Spinal cord (tissue), 10 donors: ENCODE data around the gene OR2W3. TPM values are rescaled to one million over a fixed set of nuclear protein-coding genes. Genes with fewer than 3 reads are reported as not detected.

ENCODE experiments used
- DNase-seq, 6 donors: peaks; one replicate each; pipeline versions ENCODE4 v3.0.0 to v3.0.0-alpha.2; 2013 to 2015; ENCODE audit warnings: low spot score in 6 of 6, low read depth in 4 of 6
- H3K27ac ChIP-seq: one replicate; pipeline ENCODE4 v1.5.1; 2013; ENCODE audit warnings: low read depth, low read length, control low read depth
- H3K27me3 ChIP-seq: one replicate; pipeline ENCODE4 v1.6.1; 2013; ENCODE audit warnings: low read length; ENCODE audit not compliant: control insufficient read depth, insufficient read depth
- H3K36me3 ChIP-seq: one replicate; pipeline ENCODE4 v1.6.1; 2013; ENCODE audit warnings: low read length; ENCODE audit not compliant: control insufficient read depth, insufficient read depth
- H3K4me1 ChIP-seq: one replicate; pipeline ENCODE4 v1.6.1; 2013; ENCODE audit warnings: low read length; ENCODE audit not compliant: control insufficient read depth, insufficient read depth
- H3K4me3 ChIP-seq: one replicate; pipeline ENCODE4 v1.5.1; 2013; ENCODE audit warnings: low read depth, low read length, control low read depth
- H3K9me3 ChIP-seq: one replicate; pipeline ENCODE4 v1.6.1; 2013; ENCODE audit warnings: low read length; ENCODE audit not compliant: control insufficient read depth, insufficient read depth
- WGBS: methylation state at CpG from one replicate; pipeline ENCODE4 v1.1.5; 2013; ENCODE audit warnings: missing lambda C conversion rate; ENCODE audit not compliant: insufficient coverage; 5-methylcytosine and 5-hydroxymethylcytosine counted together
- polyA plus RNA-seq, 2 donors: library from polyadenylated mRNA; unstranded; fragments of 120-200 nt; gene quantifications; one replicate each; pipeline ENCODE4 v1.2.1, GENCODE V29; 2013; ENCODE audit not compliant: insufficient read length in 2 of 2
- total RNA-seq, 2 donors: library from RNA; depleted of rRNA in 1 of 2; stranded (reverse); fragments of 120-200 nt in 1 of 2; fragments of >200 nt in 1 of 2; gene quantifications; one replicate each; pipeline versions ENCODE4 v1.2.3 to v1.2.4, GENCODE V29; 2013 to 2014
- donor health status: healthy.

OR2W3 gene
- total and polyA plus RNA-seq, 4 donors: 2.1 to 7.8 (median 5.2) TPM

- H3K4me1 ChIP-seq: no peaks in the 10 kb centered on the region
- H3K27me3 ChIP-seq: no peaks in the 10 kb centered on the region
- 87% methylated on average over 16 of the region's 17 CpGs for WGBS
- H3K36me3 ChIP-seq: peaks cover 8% of the 10 kb centered on the region
- H3K4me3 ChIP-seq: no peak overlapping the region
- H3K27ac ChIP-seq: no peak overlapping the region
- H3K9me3 ChIP-seq: no peaks in the 10 kb centered on the region
- DNase-seq: no peak
Measured at GRCh38 chr1:247864644-247865043, 30.7 kb upstream of the OR2W3 start.

DNA sequence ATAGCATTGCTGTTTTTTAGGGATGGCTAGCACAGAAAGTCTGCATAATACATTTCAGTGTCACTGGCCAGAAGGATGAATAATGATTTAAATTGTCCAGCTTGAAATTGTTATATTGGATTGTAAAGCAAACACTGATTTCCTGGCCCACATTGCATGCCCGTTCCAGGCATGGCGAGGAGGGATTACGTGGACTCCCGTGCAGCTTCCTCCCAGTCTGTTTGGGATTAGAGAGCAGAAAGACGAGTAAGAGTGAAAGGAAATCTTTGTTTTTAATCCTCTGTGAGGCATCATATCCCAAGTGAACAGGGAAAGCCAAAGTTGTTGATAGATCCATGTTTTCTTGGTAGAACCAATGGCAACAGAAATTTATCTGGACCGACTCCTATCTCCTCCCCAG, 30.0 kb upstream of the OR2W3 start:
- peaks cover 4% of the 10 kb centered on the region for H3K9me3 ChIP-seq
- H3K27ac ChIP-seq: no peak overlapping the region
- H3K4me3 ChIP-seq: no peak overlapping the region
- H3K27me3 ChIP-seq: no peaks in the 10 kb centered on the region
- 88% methylated on average over 5 of the region's 6 CpGs for WGBS
- H3K36me3 ChIP-seq: peaks cover 8% of the 10 kb centered on the region
- DNase-seq: no peak
- no peaks in the 10 kb centered on the region for H3K4me1 ChIP-seq

DNA sequence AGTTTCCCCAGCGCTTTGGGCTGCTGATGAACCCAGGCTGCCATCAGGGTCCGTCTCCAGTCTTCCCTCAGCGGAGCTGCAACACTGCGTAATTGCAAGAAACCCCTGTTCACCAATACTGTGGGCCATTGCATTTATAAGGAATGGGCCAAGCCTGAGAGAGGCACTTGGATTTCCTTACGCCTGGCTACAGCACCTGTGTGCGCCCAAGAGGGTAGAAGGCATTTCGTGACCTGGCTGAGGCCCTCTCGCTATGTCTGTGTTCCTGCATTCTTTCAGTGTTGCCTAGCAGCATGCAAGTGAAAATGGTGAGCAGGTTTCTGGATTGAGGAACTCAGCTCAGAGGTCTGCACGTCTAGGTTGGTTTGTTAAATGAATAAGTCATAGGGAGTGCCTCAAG, 12.0 kb upstream of the OR2W3 start:
- H3K27ac ChIP-seq: no peak overlapping the region
- 75% methylated on average over 8 of the region's 9 CpGs for WGBS
- no peaks in the 10 kb centered on the region for H3K9me3 ChIP-seq
- no peak overlapping the region for H3K4me3 ChIP-seq
- DNase-seq: peak in 1 of 6 donors; percentile 5
- no peaks in the 10 kb centered on the region for H3K36me3 ChIP-seq
- H3K27me3 ChIP-seq: no peaks in the 10 kb centered on the region
- H3K4me1 ChIP-seq: no peaks in the 10 kb centered on the region

- Histone ChIP-seq H3K27me3 (no peaks in the 10 kb centered on the region), H3K4me3 (no peak overlapping the region), H3K27ac (no peak overlapping the region), H3K4me1 (no peaks in the 10 kb centered on the region), H3K36me3 (no peaks in the 10 kb centered on the region), H3K9me3 (no peaks in the 10 kb centered on the region)
- WGBS: 94% methylated on average over 2 of the region's 10 CpGs
- peak in 1 of 6 donors; percentile 1 for DNase-seq
Measured at GRCh38 chr1:247884797-247885413, 10.5 kb upstream of the OR2W3 start.

GRCh38 chr1:247895976-247896375, 589 bp downstream of the OR2W3 start:
- H3K27ac ChIP-seq: no peak overlapping the region
- H3K4me3 ChIP-seq: no peak overlapping the region
- DNase-seq: no peak
- no peaks in the 10 kb centered on the region for H3K36me3 ChIP-seq
- 94% methylated on average over 14 of the region's 14 CpGs for WGBS
- H3K9me3 ChIP-seq: no peaks in the 10 kb centered on the region
- H3K27me3 ChIP-seq: no peaks in the 10 kb centered on the region
- H3K4me1 ChIP-seq: no peaks in the 10 kb centered on the region

- no peaks in the 10 kb centered on the region for H3K9me3 ChIP-seq
- no peaks in the 10 kb centered on the region for H3K27me3 ChIP-seq
- H3K27ac ChIP-seq: no peak overlapping the region
- H3K4me1 ChIP-seq: no peaks in the 10 kb centered on the region
- H3K36me3 ChIP-seq: no peaks in the 10 kb centered on the region
- no peak for DNase-seq
- no peak overlapping the region for H3K4me3 ChIP-seq
- 67% methylated on average over 1 of the region's 6 CpGs for WGBS
Measured at GRCh38 chr1:247904122-247904521, 8.7 kb downstream of the OR2W3 start.

- H3K27ac ChIP-seq: no peak overlapping the region
- H3K9me3 ChIP-seq: peaks cover 2% of the 10 kb centered on the region
- H3K4me3 ChIP-seq: no peak overlapping the region
- H3K27me3 ChIP-seq: no peaks in the 10 kb centered on the region
- no peaks in the 10 kb centered on the region for H3K4me1 ChIP-seq
- no peak for DNase-seq
- H3K36me3 ChIP-seq: no peaks in the 10 kb centered on the region
- WGBS: 90% methylated on average over 11 of the region's 13 CpGs
Measured at GRCh38 chr1:247905181-247905580, 9.8 kb downstream of the OR2W3 start.

GRCh38 chr1:247905910-247906503, 10.6 kb downstream of the OR2W3 start:
- no peaks in the 10 kb centered on the region for H3K36me3 ChIP-seq
- H3K27ac ChIP-seq: no peak overlapping the region
- DNase-seq: no peak
- H3K4me1 ChIP-seq: no peaks in the 10 kb centered on the region
- H3K4me3 ChIP-seq: no peak overlapping the region
- H3K27me3 ChIP-seq: no peaks in the 10 kb centered on the region
- 78% methylated on average over 9 of the region's 9 CpGs for WGBS
- peaks cover 3% of the 10 kb centered on the region for H3K9me3 ChIP-seq

GRCh38 chr1:247906504-247907047, 11.2 kb downstream of the OR2W3 start:
- H3K4me3 ChIP-seq: no peak overlapping the region
- 80% methylated on average over 2 of the region's 7 CpGs for WGBS
- no peaks in the 10 kb centered on the region for H3K27me3 ChIP-seq
- DNase-seq: no peak
- peaks cover 4% of the 10 kb centered on the region for H3K9me3 ChIP-seq
- H3K36me3 ChIP-seq: no peaks in the 10 kb centered on the region
- H3K27ac ChIP-seq: no peak overlapping the region
- no peaks in the 10 kb centered on the region for H3K4me1 ChIP-seq

GRCh38 chr1:247908766-247909165, 13.4 kb downstream of the OR2W3 start:
- Histone ChIP-seq H3K27ac (no peak overlapping the region), H3K36me3 (no peaks in the 10 kb centered on the region), H3K4me3 (no peak overlapping the region), H3K27me3 (no peaks in the 10 kb centered on the region), H3K9me3 (peaks cover 4% of the 10 kb centered on the region), H3K4me1 (no peaks in the 10 kb centered on the region)
- WGBS: 92% methylated on average over 3 of the region's 5 CpGs
- DNase-seq: no peak
